Adrenal gland (tissue), 5 donors: ENCODE results near the gene IL1RL2.

Source experiments
- POLR2A ChIP-seq, 2 donors: fragments of 450-650 bp; IDR thresholded peaks; one replicate each; pipeline ENCODE4 v1.6.1; 2017; ENCODE audit warnings: antibody characterized with exemption in 2 of 2, mild to moderate bottlenecking in 2 of 2, moderate library complexity in 1 of 2
- TF ChIP-seq, protein P1 (sequence below), 6 experiments: fragments of 450-650 bp in 4 of 6; fragments of 200-600 bp in 2 of 6; sonication (generic) in 1 of 6; IDR thresholded peaks; 1 replicate in 5 of 6; 2 replicates in 1 of 6; pipeline versions ENCODE4 v1.5.1 to v1.8.0; 2016 to 2021; ENCODE audit warnings: antibody characterized with exemption in 6 of 6, mild to moderate bottlenecking in 2 of 6, moderate library complexity in 1 of 6
- donor health status: DM: no; HTN: no; CAD: no.

DNA sequence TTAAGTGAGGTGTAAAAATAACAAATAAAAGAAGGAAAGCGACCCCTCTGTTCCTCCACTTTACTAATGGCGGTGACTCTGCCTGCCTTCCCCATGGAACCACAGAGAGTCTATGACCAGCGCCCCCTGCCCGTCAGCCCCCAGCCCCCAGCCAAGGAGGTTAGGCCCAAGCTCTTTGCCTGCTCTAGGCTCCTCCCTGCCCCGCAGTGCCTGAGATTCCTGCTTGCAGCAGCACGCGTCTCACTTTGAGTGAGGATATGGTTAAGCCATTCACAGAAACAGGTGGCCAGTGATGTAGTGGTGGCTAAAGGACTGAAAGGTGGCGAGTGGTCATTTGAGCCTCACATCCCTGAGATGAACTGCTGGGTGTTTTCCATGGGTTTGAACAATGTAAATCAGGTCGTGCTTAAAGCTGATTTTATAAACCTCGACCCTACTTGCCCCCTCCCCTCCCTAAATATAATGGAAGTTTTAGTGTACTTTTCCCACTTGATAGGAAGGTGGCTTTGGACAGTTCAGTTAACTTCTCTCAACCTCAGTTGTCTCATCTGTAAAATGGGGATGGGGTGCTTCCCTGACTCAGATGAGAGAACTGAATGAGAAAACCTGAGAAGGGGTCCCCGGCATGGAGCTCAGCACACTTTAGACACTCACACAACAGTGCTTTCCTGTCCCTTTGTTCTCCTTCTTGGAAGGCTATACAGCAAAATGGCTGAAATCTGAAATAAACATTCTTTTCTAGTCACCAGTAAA, 46.5 kb downstream of the IL1RL2 start:
- TF ChIP-seq, protein P1, sequence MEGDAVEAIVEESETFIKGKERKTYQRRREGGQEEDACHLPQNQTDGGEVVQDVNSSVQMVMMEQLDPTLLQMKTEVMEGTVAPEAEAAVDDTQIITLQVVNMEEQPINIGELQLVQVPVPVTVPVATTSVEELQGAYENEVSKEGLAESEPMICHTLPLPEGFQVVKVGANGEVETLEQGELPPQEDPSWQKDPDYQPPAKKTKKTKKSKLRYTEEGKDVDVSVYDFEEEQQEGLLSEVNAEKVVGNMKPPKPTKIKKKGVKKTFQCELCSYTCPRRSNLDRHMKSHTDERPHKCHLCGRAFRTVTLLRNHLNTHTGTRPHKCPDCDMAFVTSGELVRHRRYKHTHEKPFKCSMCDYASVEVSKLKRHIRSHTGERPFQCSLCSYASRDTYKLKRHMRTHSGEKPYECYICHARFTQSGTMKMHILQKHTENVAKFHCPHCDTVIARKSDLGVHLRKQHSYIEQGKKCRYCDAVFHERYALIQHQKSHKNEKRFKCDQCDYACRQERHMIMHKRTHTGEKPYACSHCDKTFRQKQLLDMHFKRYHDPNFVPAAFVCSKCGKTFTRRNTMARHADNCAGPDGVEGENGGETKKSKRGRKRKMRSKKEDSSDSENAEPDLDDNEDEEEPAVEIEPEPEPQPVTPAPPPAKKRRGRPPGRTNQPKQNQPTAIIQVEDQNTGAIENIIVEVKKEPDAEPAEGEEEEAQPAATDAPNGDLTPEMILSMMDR (IDR thresholded peaks at IDR 0.05), result no peak
- TF ChIP-seq POLR2A (IDR thresholded peaks at IDR 0.05), result no peak
